Measurements from ENCODE around the gene SGCA. TPM values are rescaled to one million over a fixed set of nuclear protein-coding genes. Genes with fewer than 3 reads are reported as not detected.

The SGCA gene
- total and polyA plus RNA-seq, 10 of the 15 experiments (the other 5 are each of a cell fraction or from before 2014, with no cell fraction given): 0.13 to 2.2 (median 0.50) TPM; not detected in 2

GRCh38 chr17:50162466-50163254 lies 3.1 kb upstream of the SGCA start:
- ATAC-seq: no peak

More at GRCh38 chr17:50162466-50163254, 3.1 kb upstream of the SGCA start:
- TF ChIP-seq NBN (IDR thresholded peaks at IDR 0.05): no peak
- no peak for TF ChIP-seq KAT2A (conservative IDR thresholded peaks at IDR 0.05; ENCODE audit: control insufficient read depth, low read depth, low read length)
- no peak for TF ChIP-seq SPI1 (IDR thresholded peaks at IDR 0.05; ENCODE audit: borderline replicate concordance, insufficient read depth, low read depth, low read length)
- no peak for TF ChIP-seq RAD21 (IDR thresholded peaks at IDR 0.05; ENCODE audit: insufficient read depth, low read depth, low read length)
- TF ChIP-seq SMAD5 (IDR thresholded peaks at IDR 0.05; ENCODE audit: low read depth): no peak
- no peak for TF ChIP-seq BMI1 (IDR thresholded peaks at IDR 0.05; ENCODE audit: borderline replicate concordance)
- no peak for TF ChIP-seq SIN3A (IDR thresholded peaks at IDR 0.05; ENCODE audit: low read depth, low read length)
- no peak for TF ChIP-seq ZSCAN29 (IDR thresholded peaks at IDR 0.05)
- CTCF ChIA-PET: interaction anchor here (0.8 to 17.0 kb wide), 31 partner anchors 8 to 162 kb away, joined by 3 to 514 read pairs (median 10); partner anchors contain the start of genes COL1A1, PDK2, PPP1R9B and SAMD14
- BruUV-seq (replicated peaks): no TSS peak
- no peaks in the 10 kb centered on the region for H4K20me1 ChIP-seq (ENCODE audit: control insufficient read depth, insufficient read depth)
- intact Hi-C loops (cut with micrococcal nuclease; ENCODE audit: unreplicated experiment) (no loop called here), in situ Hi-C loops (cut with MboI) (loop anchor here (5.0 kb wide), 1 partner anchor 35 kb away; no protein-coding TSS in a partner anchor)
- H3K4me1 ChIP-seq (ENCODE audit: control insufficient read depth, insufficient read depth, low read length): peaks cover 26% of the 10 kb centered on the region
- no peak overlapping the region; the same call in 1 of the 2 replicates for H3K9ac ChIP-seq (ENCODE audit: control insufficient read depth, insufficient read depth, low read length)
- SMC1A ChIA-PET (ENCODE audit: uncharacterized antibody, unreplicated experiment): interaction anchor here (0.9 to 2.8 kb wide), 17 partner anchors 11 to 69 kb away, joined by 3 to 31 read pairs (median 5); partner anchors contain the start of genes PDK2 and PPP1R9B
- H3K4me3 ChIP-seq: no peak overlapping the region
- RAD21 ChIA-PET (ENCODE audit: unreplicated experiment): interaction anchor here (0.9 to 2.6 kb wide), 13 partner anchors 10 to 69 kb away, joined by 3 to 19 read pairs (median 5); no protein-coding TSS in a partner anchor
- no peaks in the 10 kb centered on the region for H3K27me3 ChIP-seq (replicated peaks in 1 of 2; ENCODE audit: control insufficient read depth in 2 of 2, insufficient read depth in 2 of 2, low read length in 1 of 2)
- H2AFZ ChIP-seq (ENCODE audit: control insufficient read depth, low read depth, low read length): no peak overlapping the region
- no peak for DNase-seq (ENCODE audit: low read depth, low spot score)
- POLR2A ChIA-PET: interaction anchor here (1.0 to 2.8 kb wide), 9 partner anchors 8 to 70 kb away, joined by 4 to 18 read pairs (median 6); no protein-coding TSS in a partner anchor
- no peak overlapping the region for H3K27ac ChIP-seq (ENCODE audit: control insufficient read depth, insufficient read depth)
- no peaks in the 10 kb centered on the region for H3K9me3 ChIP-seq (replicated peaks; ENCODE audit: control insufficient read depth, insufficient read depth, low read length)
- FAIRE-seq: no peak
- WGBS (ENCODE audit: insufficient coverage, insufficient replicate concordance, low lambda C conversion rate, missing lambda C conversion rate): 63% methylated on average over 7 of the region's 8 CpGs
- H3K79me2 ChIP-seq (ENCODE audit: control insufficient read depth, insufficient read depth, low read length): no peaks in the 10 kb centered on the region
- no peak overlapping the region for H3K4me2 ChIP-seq (ENCODE audit: control insufficient read depth, insufficient read depth)
- H3K36me3 ChIP-seq (ENCODE audit: control insufficient read depth in 2 of 2, insufficient read depth in 2 of 2, low read length in 1 of 2): no peaks in the 10 kb centered on the region

Data from GM12878 (cell line).